Measurements from ENCODE around the gene SNRNP40.
"Not testable (repeated sequence)": the region's sequence is repeated elsewhere in the genome, so short reads cannot be mapped to it uniquely, and the experiment has no call there.

The SNRNP40 gene

DNA sequence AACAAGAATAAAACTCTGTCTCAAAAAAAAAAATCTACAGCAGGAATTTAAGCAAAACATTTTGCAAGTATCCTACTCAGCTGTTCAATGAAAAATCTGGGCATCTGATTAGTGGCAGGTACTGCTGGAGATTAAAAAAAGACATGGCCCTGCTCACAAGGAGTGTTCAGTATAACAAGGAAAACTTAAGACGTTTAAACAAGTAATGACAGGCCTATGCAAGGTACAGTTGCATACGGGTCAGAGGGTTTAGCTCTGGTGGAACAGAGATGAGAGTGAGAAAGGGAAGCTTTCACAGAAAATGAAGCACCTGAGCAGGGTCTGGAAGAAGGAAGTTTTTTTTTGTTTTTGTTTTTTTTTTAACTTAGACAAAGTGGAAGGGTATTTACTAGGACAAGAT lies 23.0 kb downstream of the SNRNP40 start:
- no peak for DNase-seq

DNA sequence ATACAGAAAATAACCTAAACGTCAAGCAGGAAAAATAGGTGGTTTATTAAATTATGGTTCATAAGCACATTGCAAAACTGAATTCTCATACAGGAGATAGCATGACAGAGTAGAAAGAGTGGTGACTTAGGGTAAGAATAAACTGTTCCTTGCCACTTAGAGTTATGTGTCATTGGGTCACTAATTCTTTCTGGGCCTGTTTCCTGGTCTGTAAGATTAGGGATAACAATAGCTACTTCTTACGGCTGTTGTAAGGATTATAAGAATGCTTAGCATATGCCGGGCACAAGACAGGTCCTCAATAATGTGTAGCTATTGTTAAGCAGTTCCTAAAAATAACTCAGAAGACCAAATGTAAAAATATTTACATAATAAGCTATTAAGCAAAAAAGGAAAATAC lies 24.2 kb downstream of the SNRNP40 start:
- DNase-seq, result no peak

DNA sequence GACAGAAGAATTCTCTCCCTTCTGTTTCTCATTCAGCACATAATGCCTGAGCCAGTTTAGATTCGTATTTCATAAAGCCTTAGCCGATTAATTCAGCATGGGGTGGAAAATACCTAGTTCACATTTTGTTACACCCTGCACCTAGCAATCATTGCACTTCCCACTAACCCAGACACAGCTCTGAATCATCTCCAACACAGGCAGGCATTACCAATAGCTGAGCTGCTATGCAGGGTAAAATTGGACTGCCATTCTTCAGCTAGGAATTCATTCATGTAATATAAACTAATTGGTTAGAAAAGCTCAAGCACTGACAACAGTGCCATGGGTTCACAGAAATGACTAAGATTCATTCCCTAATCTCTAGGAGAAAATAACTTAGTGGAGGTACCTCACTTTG lies 30.0 kb downstream of the SNRNP40 start:
- no peak for DNase-seq

DNA sequence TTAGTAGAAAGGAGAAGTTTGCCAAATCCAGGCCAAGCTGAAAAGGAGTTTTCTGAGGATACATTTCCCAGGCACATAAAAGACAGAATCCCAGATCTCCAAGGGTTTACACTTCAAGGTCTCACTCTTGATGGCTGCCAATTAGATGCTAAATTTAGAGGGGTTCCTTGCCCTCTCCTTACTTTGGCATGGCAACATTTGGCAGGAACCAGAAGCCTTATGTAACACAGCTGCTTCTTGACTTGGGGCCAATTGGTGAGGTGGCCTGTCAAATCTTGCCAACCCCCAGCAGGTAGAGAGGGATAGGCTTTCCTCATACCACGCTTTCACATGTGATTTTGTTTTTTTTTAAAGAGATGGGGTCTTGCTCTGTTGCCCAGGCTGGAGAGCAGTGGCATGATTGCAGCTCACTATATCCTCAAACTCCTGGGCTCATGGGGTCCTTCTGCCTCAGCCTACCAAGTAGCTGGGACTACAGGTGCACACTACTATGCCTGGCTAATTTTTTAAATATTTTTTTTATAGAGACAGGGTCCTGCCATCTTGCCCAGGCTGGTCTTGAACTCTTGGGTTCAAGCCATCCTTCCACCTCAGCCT lies 31.7 kb downstream of the SNRNP40 start:
- DNase-seq, result no peak

DNA sequence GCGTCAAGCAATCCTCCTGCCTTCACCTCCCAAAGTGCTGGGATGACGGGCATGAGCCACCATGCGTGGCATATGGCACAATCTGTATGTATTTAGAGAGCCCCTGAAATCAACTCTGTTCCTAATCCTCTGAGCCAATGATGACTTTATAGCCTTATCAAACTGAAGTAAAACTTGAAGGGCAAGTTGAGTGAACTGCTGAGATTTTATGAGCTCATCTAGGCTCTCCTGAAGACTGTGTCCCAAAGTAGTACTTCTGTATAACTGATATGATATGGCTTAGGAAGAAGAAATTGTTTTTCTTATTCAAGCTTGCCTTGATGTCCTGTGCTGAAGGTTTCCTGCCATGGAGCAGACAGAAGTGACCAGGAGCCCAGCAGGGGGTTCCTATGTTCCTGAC lies 33.2 kb downstream of the SNRNP40 start:
- DNase-seq, result no peak

DNA sequence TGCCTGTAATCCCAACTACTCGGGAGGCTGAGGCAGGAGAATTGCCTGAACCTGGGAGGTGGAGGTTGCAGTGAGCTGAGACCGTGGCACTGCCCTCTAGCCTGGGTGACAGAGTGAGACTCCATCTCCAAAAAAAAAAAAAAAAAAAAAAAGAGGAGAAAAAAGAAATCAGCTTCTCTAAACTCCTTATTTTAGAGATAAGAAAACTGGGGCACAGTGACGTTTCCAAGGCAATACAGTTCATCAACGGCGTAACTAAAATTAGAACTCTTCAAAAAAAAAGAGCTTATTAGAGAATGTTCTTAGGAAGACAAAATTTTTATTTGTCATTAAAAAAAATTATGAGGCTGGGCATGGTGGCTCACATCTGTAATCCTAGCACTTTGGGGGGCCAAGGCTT lies 34.2 kb downstream of the SNRNP40 start:
- not testable (repeated sequence) for DNase-seq

DNA sequence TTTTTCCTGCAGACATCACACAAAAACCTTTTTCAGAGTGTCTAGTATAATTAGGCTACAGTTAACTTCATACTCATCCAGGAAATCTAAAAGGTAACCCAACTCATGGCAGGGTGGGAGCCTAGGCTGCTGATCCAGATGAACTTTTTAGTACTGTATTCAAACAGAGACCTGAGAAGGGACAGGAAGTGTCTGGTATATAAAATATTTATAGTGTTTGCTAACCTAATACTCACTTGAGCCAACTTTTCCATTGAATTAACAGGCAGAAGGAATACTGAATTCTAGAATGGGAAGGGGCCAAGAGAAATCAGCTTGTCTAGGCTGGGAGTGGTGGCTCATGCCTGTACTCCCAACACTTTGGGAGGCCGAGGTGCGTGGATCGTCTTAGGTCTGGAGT lies 34.7 kb downstream of the SNRNP40 start:
- DNase-seq, result no peak

DNA sequence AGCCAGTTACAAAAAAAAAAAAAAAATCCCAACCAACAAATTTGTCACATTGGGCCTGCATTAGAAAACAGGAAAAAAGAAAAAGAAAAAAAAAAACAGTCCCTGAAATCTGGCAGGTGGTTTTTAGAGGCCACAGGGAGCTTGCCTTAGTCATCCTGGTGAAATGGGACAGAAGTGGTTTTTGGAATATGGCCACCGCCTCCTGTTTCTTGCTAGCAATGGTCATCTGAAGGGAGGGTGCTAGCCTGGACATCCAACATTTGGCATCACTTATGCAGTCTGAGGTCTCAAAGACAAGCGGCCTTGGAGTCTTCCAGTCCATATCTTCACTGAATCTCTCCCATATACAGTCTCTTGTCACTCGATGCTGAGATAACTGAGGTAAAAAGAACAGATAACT lies 36.8 kb downstream of the SNRNP40 start:
- DNase-seq, result no peak

DNA sequence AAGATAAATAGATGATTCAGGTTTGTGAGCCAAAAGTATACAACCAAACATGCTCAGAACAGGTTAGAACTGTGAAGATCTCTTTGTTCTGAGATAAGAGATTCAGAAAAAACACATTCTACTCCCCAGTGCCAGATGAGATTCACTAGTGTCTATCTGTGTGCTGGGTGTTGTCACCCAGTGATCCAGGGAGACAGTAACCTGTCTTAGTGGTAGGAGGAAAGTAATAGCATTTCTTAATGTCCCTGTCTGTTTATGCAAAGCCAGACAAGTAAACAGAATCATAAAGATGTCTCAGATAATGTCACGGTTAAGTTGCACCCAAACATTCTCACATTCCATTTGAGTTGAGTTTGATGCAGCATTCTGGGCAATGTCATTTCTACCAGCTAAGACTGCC lies 38.0 kb downstream of the SNRNP40 start:
- no peak for DNase-seq

DNA sequence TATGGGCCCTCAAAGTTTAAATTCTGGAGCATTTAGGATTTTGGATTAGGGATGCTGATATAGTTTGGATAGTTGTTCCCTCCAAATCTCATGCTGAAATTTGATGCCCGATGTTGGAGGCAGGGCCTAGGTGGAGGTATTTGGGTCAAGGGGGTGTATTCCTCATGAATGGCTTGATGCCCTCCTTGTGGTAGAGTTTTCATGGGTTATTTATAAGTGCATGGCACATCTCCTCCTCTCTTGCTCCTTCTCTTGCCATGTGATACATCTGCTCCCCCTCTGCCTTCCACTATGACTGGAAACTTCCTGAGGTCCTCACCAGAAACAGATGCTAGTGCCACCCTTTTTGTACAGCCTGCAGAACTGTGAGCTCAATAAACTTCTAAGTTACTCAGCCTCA lies 39.4 kb downstream of the SNRNP40 start:
- DNase-seq, result no peak

DNA sequence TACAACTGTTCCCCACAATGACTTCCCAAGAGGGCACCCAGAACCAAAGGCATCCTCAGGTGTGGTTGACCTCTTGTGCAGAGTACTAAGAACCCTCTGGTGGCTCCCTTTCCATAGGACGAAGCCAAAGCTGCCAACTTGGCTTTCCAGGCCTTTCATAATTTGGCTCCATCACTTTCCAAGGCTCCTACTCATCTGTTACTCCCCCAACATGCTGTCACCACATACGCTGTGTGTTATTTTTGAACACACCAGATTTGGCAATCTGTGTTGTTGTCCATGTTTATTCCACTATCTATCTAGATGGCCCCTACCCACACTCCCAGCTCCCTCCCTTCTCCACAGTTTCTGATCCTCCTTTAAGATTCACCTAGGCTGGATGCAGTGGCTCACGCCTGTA lies 46.7 kb downstream of the SNRNP40 start:
- no peak for DNase-seq

DNA sequence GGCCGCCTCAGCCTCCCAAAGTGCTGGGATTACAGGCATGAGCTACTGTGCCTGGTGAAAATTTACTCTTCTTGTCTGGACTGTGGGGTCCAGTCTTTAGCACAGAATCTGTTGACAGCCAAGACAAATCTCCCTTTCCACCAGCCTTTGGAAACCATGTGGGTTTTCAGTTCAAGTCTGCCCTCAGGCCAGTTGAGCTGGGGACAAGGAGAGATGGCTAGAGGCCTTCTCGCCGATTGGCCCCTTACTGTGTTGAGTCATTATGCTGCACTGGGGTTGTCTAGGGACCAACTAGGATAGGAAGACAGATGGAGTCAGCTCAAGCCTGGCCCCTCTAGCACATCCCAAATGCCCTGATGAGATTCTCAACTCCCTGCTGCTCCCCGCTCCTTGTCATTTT lies 48.3 kb downstream of the SNRNP40 start:
- DNase-seq, result no peak

DNA sequence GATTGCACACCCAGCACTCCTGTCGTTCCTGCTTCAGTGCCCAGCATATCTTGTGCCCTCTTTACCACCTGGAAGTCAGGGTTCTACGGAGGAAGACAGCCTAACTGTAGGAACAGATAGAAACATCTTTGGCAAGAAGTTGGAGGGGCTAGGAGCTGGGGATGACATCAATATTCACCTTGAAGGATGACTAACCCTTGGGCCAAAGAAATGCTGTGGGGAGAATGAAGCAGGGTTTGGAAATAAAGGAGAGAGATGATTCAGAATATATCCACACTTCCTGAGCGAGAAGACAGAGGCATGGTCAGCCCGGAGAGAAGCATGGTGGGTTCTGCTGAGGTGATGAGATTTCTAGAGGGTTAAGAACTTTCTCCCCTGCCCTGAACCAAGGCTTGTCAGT lies 52.3 kb downstream of the SNRNP40 start:
- DNase-seq, result no peak

DNA sequence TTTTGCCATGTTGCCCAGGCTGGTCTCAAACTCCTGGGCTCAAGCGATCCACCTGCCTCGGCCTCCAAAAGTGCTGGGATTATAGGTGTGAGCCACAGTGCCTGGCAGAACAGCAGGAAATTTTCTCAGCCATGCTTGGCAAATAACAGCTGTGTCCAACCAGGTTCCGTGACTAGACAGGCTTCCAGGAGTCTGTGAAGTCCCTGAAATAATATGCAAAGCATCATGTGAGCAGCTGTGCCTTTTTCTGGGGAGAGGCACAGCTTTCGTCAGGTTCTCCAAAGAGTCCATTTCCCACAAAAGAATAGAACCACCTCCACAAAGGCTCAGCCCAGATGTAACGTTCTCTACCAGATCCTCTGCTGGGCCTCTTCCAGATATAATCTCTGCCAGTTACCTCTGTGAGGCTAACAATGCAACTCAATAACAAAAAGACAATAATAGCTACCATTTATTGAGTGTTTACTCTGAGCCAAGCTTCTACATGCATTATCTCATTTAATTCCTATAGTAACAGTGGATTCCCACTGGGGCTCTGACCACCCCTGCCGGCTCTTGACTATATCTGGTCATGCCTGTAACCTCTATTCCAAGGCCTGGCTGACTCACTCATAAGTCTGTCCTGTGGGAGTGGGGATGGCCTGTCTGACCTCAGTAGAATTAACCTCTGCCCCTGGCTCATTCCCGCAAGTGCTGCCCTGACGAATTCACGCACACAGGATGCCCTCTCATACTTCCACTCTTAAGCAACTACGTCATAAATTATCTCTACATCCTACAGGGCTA lies 52.9 kb downstream of the SNRNP40 start:
- no peak for DNase-seq

DNA sequence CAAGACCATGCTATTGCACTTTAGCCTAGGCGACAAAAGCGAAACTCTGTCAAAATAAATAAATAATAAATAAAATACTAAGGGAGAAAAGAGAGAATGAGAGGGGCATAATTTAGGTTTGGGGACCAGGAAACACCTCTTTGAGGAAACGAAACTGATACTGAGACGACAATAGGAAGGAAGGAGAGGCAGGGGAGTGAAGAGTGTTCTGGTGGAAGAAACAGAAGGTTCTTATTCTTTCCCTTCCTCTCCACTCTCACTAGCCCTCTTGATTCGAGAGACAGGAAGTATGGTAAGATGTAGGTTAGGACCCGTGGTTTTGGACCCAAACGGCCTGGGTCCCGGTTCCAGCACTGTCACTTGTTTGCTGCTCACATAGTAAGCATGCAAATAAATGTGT lies 55.3 kb downstream of the SNRNP40 start:
- DNase-seq, result no peak

DNA sequence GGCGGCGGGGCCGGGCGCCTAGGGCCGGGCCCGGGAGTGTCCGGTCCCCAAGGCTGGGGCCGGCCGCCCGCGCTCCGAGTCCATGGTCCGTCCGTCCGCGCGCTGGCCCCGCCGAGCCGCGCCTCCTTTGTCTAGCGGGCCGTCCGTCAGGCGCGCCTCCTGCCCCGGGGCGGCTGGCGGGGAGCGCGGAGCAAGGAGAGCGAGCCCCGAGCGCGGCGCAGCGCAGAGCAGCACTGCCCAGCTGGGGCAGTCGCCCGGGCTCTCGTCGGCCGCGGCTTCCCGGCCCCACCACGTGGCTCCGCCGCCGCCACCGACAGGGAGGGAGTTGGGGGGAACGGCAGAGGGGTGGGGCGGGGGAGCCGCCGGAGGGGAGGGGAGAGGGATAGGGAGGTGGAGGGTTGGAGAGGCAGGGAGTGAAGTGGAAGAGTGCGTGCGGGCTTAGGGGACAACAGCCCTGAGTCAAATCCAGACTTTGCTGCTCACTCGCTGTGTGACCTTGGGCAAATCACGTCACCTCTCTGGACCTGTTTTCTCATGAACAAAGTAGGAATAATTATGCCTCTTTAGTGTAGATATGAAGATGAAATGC lies 56.8 kb downstream of the SNRNP40 start, which contains the start of gene NKAIN1:
Gene NKAIN1, minus strand, starts transcription at position 235 of the 589 bp plus-strand sequence. CDS start 340 bp downstream, outside the sequence.
- peak; percentile 9 for DNase-seq

DNA sequence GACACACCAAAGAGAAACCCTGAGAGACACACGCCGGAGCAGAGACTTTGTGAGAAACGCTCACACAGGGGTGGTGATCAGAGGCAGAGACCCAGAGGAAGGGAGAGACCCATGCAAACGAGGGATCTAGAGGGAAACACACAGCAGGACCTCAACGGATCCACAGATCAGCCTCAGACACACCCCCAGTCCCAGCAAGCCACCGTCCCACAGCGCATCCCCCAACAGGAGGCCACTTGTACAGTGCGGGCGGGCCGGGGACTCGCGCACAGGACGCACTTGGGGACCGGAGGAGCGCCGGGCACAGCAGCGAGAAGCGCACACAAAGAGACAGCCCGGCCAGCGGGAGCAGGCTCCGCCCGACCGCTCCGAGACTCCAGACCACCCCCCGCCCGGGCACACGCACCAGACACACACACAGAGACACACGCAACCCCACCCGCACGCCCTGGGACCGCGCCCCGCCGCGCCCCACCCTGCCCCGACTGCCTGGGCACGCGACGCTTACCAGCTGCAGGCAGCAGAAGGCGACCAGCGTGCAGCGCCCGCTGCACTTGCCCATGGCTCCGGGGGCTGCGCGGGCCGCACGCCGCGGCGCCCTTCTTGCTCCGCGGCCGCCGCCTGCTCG lies 57.5 kb downstream of the SNRNP40 start:
- no peak for DNase-seq

DNA sequence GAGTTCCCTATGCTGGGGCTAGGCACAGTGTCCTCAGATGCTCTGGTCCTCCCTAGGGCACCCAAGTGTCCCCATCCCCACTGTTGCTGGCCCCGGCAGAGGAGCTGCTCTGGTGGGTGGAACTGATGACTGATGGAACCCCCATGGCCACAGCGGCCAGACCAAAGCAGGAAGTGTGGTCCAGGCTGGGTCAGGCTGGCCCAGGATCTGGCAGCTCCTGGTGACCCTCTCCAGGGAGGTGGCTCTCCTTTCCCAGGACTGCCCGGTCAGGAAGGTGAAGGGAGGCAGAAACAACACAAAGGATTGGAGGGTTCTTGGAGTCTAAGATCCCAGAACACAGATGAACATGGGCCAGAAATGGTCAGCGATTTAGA lies 58.0 kb downstream of the SNRNP40 start:
- DNase-seq, result no peak

DNA sequence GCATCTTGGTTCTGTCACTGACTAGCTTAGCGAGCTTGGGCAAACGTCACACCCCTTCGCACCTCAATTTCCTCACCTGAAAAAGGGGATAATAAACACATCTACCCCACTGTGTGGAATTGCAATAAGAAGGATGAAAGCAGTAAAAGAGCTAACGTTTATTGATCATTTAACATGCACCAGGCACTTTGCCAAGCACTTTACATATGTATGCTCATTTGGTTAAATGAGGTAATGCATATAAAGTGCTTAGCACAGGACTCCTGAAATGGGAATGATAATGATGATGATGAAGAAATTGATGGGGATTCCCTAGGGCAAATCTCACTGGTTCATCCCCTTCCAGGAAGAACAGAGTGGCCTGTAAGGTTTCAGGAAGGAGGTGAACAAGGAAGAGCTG lies 61.7 kb downstream of the SNRNP40 start:
- no peak for DNase-seq

DNA sequence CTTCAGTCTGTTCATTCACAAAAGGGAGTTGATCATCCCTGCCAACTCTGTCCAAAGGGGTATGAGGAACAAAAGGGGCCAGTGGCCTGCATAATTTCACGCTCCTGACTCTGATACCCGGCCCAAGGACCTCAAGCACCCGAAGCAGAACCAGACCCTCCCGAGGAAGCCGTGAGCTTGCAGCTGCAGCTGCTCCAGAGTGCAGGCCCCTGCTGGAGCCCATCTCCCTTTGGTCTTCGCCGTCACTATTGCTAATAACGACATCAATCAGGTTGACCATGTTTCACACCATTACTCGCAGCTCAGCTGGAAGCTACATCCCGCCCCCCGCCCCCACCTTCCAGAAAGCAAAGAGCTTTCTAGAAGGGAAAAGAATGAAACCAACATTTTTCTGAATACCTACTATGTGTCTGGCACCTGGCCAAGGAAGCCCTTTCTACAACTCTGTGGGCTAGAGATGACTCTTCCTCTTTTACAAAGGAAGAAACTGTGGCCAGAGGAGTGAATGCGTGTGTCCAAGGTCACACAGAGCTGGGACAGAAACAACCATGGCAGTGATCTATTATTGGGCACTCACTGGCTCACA lies 62.4 kb downstream of the SNRNP40 start:
- no peak for DNase-seq

DNA sequence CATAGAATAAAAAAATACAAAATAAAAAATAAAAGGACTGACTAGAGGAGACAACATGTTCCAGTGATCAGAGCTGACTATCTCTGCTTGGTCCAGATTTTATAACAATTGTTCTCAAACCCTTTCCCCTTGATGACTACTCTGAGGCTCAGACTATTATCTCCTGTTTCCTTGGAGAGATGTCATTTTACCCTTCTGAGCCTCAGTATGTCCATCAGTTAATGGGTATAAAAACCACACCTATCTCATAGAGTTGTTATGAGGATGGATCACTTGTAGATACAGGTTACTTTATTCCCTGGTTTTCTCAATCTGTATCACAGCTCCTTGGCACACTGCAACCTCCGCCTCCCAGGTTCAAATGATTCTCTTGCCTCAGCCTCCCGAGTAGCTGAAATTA lies 63.9 kb downstream of the SNRNP40 start:
- DNase-seq, result no peak

DNA sequence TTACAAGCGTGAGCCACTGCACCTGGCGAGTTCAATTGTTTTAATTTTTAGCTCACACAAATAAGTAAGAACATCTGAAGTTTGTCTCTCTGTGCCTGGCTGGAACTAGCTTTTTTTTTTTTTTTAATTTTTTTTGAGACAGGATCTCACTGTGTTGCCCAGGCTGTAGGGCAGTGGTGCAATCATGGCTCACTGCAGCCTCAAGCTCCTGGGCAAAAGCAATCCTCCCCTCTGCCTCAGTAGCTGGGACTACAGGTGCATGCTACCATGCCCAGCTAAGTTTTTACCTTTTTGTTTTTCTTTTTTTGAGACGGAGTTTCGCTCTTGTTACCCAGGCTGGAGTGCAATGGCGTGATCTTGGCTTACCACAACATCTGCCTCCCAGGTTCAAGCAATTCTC lies 64.8 kb downstream of the SNRNP40 start:
- DNase-seq, result no peak

DNA sequence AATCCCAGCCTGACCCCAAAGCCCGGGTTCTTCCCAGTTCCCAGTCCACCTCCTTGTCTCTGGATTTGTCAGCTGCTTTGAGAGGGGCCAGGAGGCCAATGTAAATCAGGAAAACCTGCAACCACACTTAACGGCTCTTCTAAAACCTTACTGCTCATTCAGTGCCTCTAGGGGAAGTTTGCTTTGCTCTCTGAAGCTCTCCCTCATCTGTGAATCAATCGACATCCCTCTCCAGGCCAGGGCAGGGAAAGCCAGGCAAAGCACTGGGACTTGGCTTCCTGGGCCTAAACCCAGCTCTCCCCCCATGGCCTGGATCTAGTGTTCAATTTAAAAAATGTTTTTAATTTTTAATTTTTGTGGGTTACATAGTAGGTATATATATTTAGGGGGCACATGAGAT lies 66.2 kb downstream of the SNRNP40 start:
- DNase-seq, result no peak

DNA sequence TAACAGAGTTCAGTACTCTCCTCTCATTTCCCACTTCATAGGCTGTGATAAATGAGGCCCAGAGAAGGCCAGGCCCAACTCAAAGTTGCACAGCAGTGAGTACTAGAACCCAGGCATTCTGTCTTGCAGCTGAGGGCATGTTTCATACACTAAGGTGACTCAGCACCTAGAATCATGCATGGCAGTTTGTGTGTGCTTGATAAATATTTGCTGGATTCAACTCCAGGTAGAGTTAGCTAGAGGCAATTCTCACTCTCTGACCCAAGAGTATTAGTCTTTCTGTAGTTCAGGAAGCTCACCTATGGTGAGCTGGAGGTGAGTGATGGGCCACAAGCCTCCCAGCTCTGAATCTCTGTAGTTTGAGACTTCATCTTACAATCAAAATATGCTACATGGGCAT lies 67.6 kb downstream of the SNRNP40 start:
- DNase-seq, result no peak
